Esophagus squamous epithelium (tissue), 4 donors: ENCODE measurements around the gene UBXN7.

Source experiments
- POLR2A ChIP-seq, 4 donors: fragments of 450-650 bp; IDR thresholded peaks; one replicate each; pipeline ENCODE4 v1.6.1; 2017; ENCODE audit warnings: antibody characterized with exemption in 4 of 4, mild to moderate bottlenecking in 4 of 4, moderate library complexity in 3 of 4
- TF ChIP-seq, protein P1 (sequence below), 6 experiments: fragments of 450-650 bp in 4 of 6; fragments of 200-600 bp in 2 of 6; sonication (generic) in 2 of 6; IDR thresholded peaks; one replicate each; pipeline ENCODE4 v1.5.1; 2016 to 2019; ENCODE audit warnings: antibody characterized with exemption in 6 of 6, mild to moderate bottlenecking in 4 of 6, moderate library complexity in 4 of 6

DNA sequence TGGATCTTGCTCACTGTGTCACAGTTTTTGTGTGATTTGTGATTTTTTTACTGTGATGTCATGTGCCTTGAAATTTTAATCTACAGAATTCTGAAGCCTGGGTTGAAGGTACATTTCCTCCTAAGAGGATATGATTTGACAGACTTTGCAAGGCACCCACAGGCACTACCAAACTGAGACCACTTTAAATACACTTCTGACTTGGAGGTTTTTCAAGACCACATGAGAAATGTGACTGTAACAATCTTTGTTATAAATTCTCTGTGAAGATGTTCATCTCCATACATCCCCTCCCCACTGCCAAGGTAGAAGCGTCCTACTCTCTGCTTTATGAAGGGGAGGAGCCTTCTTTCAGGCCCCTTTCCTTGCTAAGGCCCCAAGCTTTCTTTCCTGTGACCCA lies 22.8 kb downstream of the UBXN7 start:
- TF ChIP-seq, protein P1, sequence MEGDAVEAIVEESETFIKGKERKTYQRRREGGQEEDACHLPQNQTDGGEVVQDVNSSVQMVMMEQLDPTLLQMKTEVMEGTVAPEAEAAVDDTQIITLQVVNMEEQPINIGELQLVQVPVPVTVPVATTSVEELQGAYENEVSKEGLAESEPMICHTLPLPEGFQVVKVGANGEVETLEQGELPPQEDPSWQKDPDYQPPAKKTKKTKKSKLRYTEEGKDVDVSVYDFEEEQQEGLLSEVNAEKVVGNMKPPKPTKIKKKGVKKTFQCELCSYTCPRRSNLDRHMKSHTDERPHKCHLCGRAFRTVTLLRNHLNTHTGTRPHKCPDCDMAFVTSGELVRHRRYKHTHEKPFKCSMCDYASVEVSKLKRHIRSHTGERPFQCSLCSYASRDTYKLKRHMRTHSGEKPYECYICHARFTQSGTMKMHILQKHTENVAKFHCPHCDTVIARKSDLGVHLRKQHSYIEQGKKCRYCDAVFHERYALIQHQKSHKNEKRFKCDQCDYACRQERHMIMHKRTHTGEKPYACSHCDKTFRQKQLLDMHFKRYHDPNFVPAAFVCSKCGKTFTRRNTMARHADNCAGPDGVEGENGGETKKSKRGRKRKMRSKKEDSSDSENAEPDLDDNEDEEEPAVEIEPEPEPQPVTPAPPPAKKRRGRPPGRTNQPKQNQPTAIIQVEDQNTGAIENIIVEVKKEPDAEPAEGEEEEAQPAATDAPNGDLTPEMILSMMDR (IDR thresholded peaks at IDR 0.05): no peak
- no peak for TF ChIP-seq POLR2A (IDR thresholded peaks at IDR 0.05)
